GDM1 (cell line): ENCODE results near the gene CCNDBP1.
"Not testable (repeated sequence)": the region's sequence is repeated elsewhere in the genome, so short reads cannot be mapped to it uniquely, and the experiment has no call there.

ENCODE experiments used
- DNase-seq: peaks from one replicate; lab custom pipeline; 2025; lab: John Stamatoyannopoulos, UW

CCNDBP1 gene, protein sequence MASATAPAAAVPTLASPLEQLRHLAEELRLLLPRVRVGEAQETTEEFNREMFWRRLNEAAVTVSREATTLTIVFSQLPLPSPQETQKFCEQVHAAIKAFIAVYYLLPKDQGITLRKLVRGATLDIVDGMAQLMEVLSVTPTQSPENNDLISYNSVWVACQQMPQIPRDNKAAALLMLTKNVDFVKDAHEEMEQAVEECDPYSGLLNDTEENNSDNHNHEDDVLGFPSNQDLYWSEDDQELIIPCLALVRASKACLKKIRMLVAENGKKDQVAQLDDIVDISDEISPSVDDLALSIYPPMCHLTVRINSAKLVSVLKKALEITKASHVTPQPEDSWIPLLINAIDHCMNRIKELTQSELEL

GRCh38 chr15:43185157-43186002 lies at the start of gene CCNDBP1:
CCNDBP1 (plus strand) TSS chr15:43185403; CDS start chr15:43185499, 96 bp downstream.
- peak; percentile 86 for DNase-seq

- DNase-seq: no peak
Measured at GRCh38 chr15:43143203-43143941, 41.8 kb upstream of the CCNDBP1 start.

GRCh38 chr15:43144512-43144911 lies 40.7 kb upstream of the CCNDBP1 start:
- no peak for DNase-seq

GRCh38 chr15:43146184-43146583 lies 39.0 kb upstream of the CCNDBP1 start:
- DNase-seq: no peak

- DNase-seq: no peak
Measured at GRCh38 chr15:43150191-43150929, 34.8 kb upstream of the CCNDBP1 start.

GRCh38 chr15:43151688-43152087 lies 33.5 kb upstream of the CCNDBP1 start:
- DNase-seq: no peak

GRCh38 chr15:43153269-43153668 lies 31.9 kb upstream of the CCNDBP1 start:
- no peak for DNase-seq

GRCh38 chr15:43165801-43166325 lies 19.3 kb upstream of the CCNDBP1 start:
- DNase-seq: no peak

- DNase-seq: not testable (repeated sequence)
Measured at GRCh38 chr15:43167261-43167660, 17.9 kb upstream of the CCNDBP1 start.

DNA sequence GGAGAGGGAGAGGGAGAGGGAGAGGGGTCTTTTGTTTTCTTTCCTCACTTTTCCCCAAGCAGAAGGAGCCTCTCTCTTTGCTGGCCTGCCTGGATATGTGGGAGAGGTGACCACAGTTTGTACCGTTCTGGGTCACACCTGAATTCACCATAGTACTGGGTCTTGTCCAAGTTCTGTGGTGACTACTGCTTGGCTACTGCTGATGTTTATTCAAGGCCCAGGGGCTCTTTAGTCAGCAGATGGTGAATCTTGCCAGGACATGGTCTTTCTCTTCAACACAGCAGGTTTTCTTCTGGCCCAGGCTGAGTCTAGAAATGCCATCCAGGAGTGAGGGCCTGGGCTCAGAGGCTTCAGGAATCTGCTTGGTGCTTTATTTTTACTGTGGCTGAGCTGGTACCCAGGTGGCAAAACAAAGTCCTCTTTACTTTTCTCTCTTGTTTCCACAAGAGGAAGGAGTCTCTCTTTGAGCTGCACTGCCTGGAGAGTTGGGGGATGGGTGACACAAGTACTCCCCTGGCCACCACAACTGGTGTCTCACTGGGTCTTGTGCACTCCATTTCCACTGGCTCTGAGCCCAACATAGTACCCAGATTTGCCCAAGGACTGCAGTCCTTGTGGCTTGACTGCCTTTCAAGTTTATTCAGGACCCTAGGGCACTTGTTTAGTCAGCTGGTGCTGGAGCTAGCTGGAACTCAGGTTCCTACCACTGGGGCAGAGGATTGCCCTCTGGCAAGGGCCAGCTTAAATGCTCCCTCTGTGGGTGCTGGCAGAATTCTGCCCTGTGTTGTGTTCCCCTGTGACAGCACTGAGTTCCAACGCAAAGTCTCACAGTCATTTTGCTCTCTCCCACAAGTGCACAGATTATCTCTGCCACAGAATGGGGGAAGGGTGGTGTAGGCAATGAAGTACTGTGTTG lies 16.8 kb upstream of the CCNDBP1 start:
- DNase-seq: no peak

GRCh38 chr15:43169888-43170287 lies 15.3 kb upstream of the CCNDBP1 start:
- DNase-seq: no peak

DNA sequence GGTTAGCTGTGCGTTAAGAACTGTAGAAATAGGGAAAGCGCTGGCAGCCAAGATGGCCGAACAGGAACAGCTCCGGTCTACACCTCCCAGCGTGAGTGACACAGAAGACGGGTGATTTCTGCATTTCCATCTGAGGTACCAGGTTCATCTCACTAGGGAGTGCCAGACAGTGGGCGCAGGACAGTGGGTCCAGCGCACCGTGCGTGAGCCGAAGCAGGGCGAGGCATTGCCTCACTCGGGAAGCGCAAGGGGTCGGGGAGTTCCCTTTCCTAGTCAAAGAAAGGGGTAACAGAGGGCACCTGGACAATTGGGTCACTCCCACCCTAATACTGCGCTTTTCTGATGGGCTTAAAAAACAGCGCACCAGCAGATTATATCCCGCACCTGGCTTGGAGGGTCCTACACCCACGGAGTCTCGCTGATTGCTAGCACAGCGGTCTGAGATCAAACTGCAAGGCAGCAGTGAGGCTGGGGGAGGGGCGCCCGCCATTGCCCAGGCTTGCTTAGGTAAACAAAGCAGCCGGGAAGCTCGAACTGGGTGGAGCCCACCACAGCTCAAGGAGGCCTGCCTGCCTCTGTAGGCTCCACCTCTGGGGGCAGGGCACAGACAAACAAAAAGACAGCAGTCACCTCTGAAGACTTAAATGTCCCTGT lies 9.4 kb upstream of the CCNDBP1 start:
- not testable (repeated sequence) for DNase-seq

DNA sequence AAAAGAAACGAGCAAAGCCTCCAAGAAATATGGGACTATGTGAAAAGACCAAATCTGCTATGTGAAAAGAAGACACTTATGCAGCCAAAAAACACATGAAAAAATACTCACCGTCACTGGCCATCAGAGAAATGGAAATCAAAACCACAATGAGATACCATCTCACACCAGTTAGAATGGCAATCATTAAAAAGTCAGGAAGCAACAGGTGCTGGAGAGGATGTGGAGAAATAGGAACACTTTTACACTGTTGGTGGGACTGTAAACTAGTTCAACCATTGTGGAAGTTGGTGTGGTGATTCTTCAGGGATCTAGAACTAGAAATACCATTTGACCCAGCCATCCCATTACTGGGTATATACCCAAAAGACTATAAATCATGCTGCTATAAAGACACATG lies 8.1 kb upstream of the CCNDBP1 start:
- not testable (repeated sequence) for DNase-seq

GRCh38 chr15:43183270-43183669 lies 1.9 kb upstream of the CCNDBP1 start:
- DNase-seq: no peak

DNA sequence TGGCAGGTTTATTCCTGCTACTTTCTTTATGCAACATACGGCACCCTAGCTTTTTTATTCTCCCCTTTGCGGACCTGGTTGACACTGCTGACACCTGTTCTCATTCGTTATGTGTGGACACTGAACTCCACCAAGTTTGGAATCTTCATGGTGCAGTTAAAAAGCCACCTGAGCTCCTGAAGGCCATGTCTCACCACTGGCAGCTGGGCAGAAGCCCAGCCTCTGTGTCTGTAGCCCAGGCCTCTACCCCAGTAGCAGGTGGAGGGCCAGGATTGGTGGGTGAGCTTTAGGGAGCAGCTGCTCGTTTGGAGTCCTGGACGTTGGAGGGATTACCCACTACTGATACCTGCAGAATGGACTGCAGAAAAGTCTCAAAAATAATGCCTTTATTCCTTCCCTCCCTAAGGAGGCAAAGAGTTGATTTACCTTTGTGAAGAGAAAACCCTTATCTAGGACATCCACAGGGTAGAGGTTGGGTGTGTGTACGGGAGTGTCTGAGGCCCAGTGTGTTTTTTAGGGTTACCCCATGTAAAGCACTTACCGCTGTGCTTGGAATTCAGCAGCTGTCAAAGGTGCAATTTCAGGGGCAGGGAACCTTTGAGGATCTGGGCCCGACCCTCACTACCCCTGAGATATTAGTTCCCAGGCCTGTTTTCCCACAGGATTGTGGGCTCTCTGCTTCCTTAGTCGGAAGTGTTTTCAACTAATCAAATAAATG lies 637 bp upstream of the CCNDBP1 start:
- no peak for DNase-seq

- DNase-seq: no peak
Measured at GRCh38 chr15:43186003-43186353, 775 bp downstream of the CCNDBP1 start.

- peak; percentile 48 for DNase-seq
Measured at GRCh38 chr15:43187544-43188155, 2.4 kb downstream of the CCNDBP1 start.

DNA sequence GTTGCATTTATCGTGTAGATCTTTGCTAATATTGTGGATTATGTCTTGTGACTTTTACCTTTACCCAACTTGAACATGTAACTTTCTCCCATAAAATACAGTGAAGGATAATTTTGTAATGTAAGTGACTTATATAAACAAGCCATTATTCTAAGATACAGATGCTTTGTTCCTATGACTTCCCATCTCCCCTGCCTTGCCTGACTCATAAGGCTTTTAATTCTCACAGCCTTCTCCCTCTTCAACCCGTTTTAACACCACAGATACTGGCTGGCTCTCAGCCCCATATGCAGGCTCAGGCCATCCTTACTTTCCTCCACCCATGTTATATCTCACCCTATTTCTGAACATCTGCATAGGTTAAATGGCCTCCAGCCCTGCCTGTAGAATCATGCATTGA lies 4.1 kb downstream of the CCNDBP1 start:
- DNase-seq: no peak

GRCh38 chr15:43190178-43190577 lies 5.0 kb downstream of the CCNDBP1 start:
- DNase-seq: no peak
